A549 (cell line): ENCODE results near the gene IPO13. TPM values are rescaled to one million over a fixed set of nuclear protein-coding genes. Genes with fewer than 3 reads are reported as not detected.

Source experiments
- ATAC-seq, 2 experiments: fragments of 200-7000 bp in 1 of 2; fragments of >200 bp in 1 of 2; cut with Nextera tagmentation in 1 of 2; cut with Tn5 transposase in 1 of 2; 3 replicates each; pipeline versions ENCODE4 v1.8.0 to v1.9.1; 2018 to 2020; ENCODE audit warnings: mild to moderate bottlenecking in 1 of 2, moderate library complexity in 1 of 2
- CTCF ChIA-PET: fragments of 300-600 bp; sonication (Branson Sonifier 250); formaldehyde crosslinking; extraction: SDS; loops from one replicate; lab custom pipeline; 2021; ENCODE audit warnings: antibody characterized with exemption, inconsistent platforms; lab: Yijun Ruan, JAX
- POLR2A ChIA-PET: fragments of 350-600 bp; formaldehyde crosslinking; extraction: SDS; loops from one replicate; lab custom pipeline; 2021; ENCODE audit warnings: antibody characterized with exemption, inconsistent platforms; lab: Yijun Ruan, JAX
- DNase-seq, 2 experiments: peaks; one replicate each; pipeline versions ENCODE4 v3.0.0 to v3.0.0-alpha.2; 2011 to 2016; ENCODE audit warnings: low read depth in 1 of 2, low spot score in 1 of 2
- FAIRE-seq: peaks from 2 replicates; lab custom pipeline; 2011; peaks lifted over from hg19 to GRCh38; lab: Jason Lieb, UNC
- H3K27ac ChIP-seq, 2 experiments: fragments of >200 bp; sonication (Bioruptor Twin); formaldehyde crosslinking; 3 replicates each; pipeline ENCODE4 v1.5.1; 2016 to 2017
- H3K4me1 ChIP-seq: fragments of >200 bp; sonication (Bioruptor Twin); formaldehyde crosslinking; 3 replicates; pipeline ENCODE4 v1.6.1; 2016
- H3K4me2 ChIP-seq: fragments of >200 bp; sonication (Bioruptor Twin); formaldehyde crosslinking; 3 replicates; pipeline ENCODE4 v1.6.1; 2016
- H3K4me3 ChIP-seq: fragments of >200 bp; sonication (Bioruptor Twin); formaldehyde crosslinking; 3 replicates; pipeline ENCODE4 v1.5.1; 2016
- H3K9me3 ChIP-seq: fragments of >200 bp; sonication (Bioruptor Twin); formaldehyde crosslinking; 3 replicates; pipeline ENCODE4 v1.6.1; 2016
- BCL3 ChIP-seq: fragments of >200 bp; sonication (Bioruptor Twin); formaldehyde crosslinking; IDR thresholded peaks from 3 replicates; pipeline ENCODE4 v1.6.1; 2016
- CBX2 ChIP-seq: fragments of 200-600 bp; sonication (generic); IDR thresholded peaks from 2 replicates; pipeline ENCODE4 v1.6.1; 2016; ENCODE audit warnings: low read depth, mild to moderate bottlenecking, borderline replicate concordance
- CBX8 ChIP-seq: fragments of 200-600 bp; sonication (generic); IDR thresholded peaks from 2 replicates; pipeline ENCODE4 v1.6.1; 2016
- CEBPB ChIP-seq, 2 experiments: fragments of >200 bp in 1 of 2; sonication (Bioruptor Twin) in 1 of 2; formaldehyde crosslinking in 1 of 2; IDR thresholded peaks; 2 replicates each; pipeline ENCODE4 v1.6.1; 2012 to 2016
- E2F6 ChIP-seq: IDR thresholded peaks from 2 replicates; pipeline ENCODE4 v1.6.1; 2012; ENCODE audit warnings: low read depth, borderline replicate concordance
- EHF ChIP-seq: fragments of 250-450 bp; sonication (Bioruptor Pico); IDR thresholded peaks from 2 replicates; pipeline ENCODE4 v1.5.0; 2020; ENCODE audit warnings: mild to moderate bottlenecking
- EHMT2 ChIP-seq: fragments of 200-600 bp; sonication (generic); IDR thresholded peaks from 2 replicates; pipeline ENCODE4 v1.6.1; 2016; ENCODE audit warnings: antibody characterized with exemption, low read depth, mild to moderate bottlenecking, moderate library complexity
- ELK1 ChIP-seq: fragments of 150-350 bp; IDR thresholded peaks from 2 replicates; pipeline ENCODE4 v1.6.1; 2014; ENCODE audit warnings: low read depth, mild to moderate bottlenecking, low read length
- FOSL2 ChIP-seq, 2 experiments: fragments of 450-650 bp in 1 of 2; fragments of >200 bp in 1 of 2; sonication (Bioruptor Twin) in 1 of 2; formaldehyde crosslinking; IDR thresholded peaks; 2 replicates each; pipeline versions ENCODE4 v1.5.0 to v1.6.1; 2016 to 2020; ENCODE audit warnings: mild to moderate bottlenecking in 1 of 2, moderate library complexity in 1 of 2
- HES2 ChIP-seq: fragments of >200 bp; sonication (Bioruptor Twin); formaldehyde crosslinking; IDR thresholded peaks from 2 replicates; pipeline ENCODE4 v1.6.1; 2016
- HOXB5 ChIP-seq: fragments of 250-450 bp; sonication (Bioruptor Pico); IDR thresholded peaks from 2 replicates; pipeline ENCODE4 v1.5.0; 2020; ENCODE audit warnings: mild to moderate bottlenecking, moderate library complexity
- JUN ChIP-seq, 2 experiments: fragments of >200 bp; sonication (Bioruptor Twin); formaldehyde crosslinking; IDR thresholded peaks; 2 replicates in 1 of 2; 3 replicates in 1 of 2; pipeline ENCODE4 v1.6.1; 2016 to 2017
- KDM1A ChIP-seq: fragments of 200-600 bp; sonication (generic); IDR thresholded peaks from 2 replicates; pipeline ENCODE4 v1.6.1; 2016; ENCODE audit warnings: low read depth, mild to moderate bottlenecking
- NFE2L2 ChIP-seq: fragments of 150-350 bp; conservative IDR thresholded peaks from 2 replicates; pipeline ENCODE4 v1.6.1; 2014; ENCODE audit warnings: low read length
- NPAS2 ChIP-seq: fragments of 250-450 bp; sonication (Bioruptor Pico); IDR thresholded peaks from 2 replicates; pipeline ENCODE4 v1.8.0; 2022; ENCODE audit warnings: mild to moderate bottlenecking, moderate library complexity, borderline replicate concordance
- NR3C1 ChIP-seq: fragments of >200 bp; sonication (Bioruptor Twin); formaldehyde crosslinking; IDR thresholded peaks from 3 replicates; pipeline ENCODE4 v1.6.1; 2017
- PBX3 ChIP-seq: IDR thresholded peaks from 2 replicates; pipeline ENCODE4 v1.6.1; 2012
- PHF8 ChIP-seq: fragments of 200-600 bp; sonication (generic); IDR thresholded peaks from 2 replicates; pipeline ENCODE4 v1.6.1; 2016; ENCODE audit warnings: low read depth, mild to moderate bottlenecking, antibody characterized with exemption, moderate library complexity, borderline replicate concordance
- POLR2AphosphoS2 ChIP-seq: conservative IDR thresholded peaks from 2 replicates; pipeline ENCODE4 v1.6.1; 2012; ENCODE audit warnings: low read length, improper control_type of control experiment, inconsistent platforms
- RAD21 ChIP-seq, 2 experiments: fragments of >200 bp in 1 of 2; sonication (Bioruptor Twin) in 1 of 2; formaldehyde crosslinking in 1 of 2; IDR thresholded peaks in 1 of 2; conservative IDR thresholded peaks in 1 of 2; 2 replicates in 1 of 2; 3 replicates in 1 of 2; pipeline ENCODE4 v1.6.1; 2012 to 2018; ENCODE audit warnings: inconsistent platforms in 1 of 2
- SREBF2 ChIP-seq: fragments of 450-650 bp; IDR thresholded peaks from 2 replicates; pipeline ENCODE4 v1.6.1; 2014; ENCODE audit warnings: mild to moderate bottlenecking, moderate library complexity
- TFCP2L1 ChIP-seq: fragments of 250-450 bp; sonication (Bioruptor Pico); IDR thresholded peaks from 2 replicates; pipeline ENCODE4 v1.5.0; 2021; ENCODE audit warnings: mild to moderate bottlenecking
- ZC3H11A ChIP-seq: fragments of 450-650 bp; IDR thresholded peaks from 2 replicates; pipeline ENCODE4 v1.6.1; 2014; ENCODE audit warnings: antibody characterized with exemption, mild to moderate bottlenecking
- ZNF302 ChIP-seq: fragments of 250-450 bp; sonication (Bioruptor Pico); IDR thresholded peaks from 2 replicates; pipeline ENCODE4 v1.9.0; 2021; ENCODE audit warnings: inconsistent platforms, mild to moderate bottlenecking, moderate library complexity
- ZSCAN20 ChIP-seq: fragments of 250-450 bp; sonication (Bioruptor Pico); IDR thresholded peaks from 2 replicates; pipeline ENCODE4 v1.8.0; 2022; ENCODE audit warnings: mild to moderate bottlenecking, moderate library complexity
- WGBS: methylation state at CpG from one replicate; pipeline ENCODE4 v1.1.6; 2017; ENCODE audit errors: missing lambda C conversion rate; 5-methylcytosine and 5-hydroxymethylcytosine counted together
- polyA plus RNA-seq, 4 experiments: library from polyadenylated mRNA; depleted of rRNA in 3 of 4; stranded (reverse); fragments of >200 nt; fragmentation: RNase III in 1 of 4; extraction: RNeasy Plus Mini Kit Qiagen cat#74134 plus additional on column Dnase treatment in 1 of 4; gene quantifications; 2 replicates in 3 of 4; 3 replicates in 1 of 4; pipeline ENCODE4 v1.2.3, GENCODE V29; 2011 to 2017

The IPO13 gene
- polyA plus RNA-seq, 2 of the 4 experiments (the other 2 are of a cell fraction): 8.1 to 15.8 TPM

GRCh38 chr1:43946236-43947060 is at the start of gene IPO13 (continued):
- peak; percentile 56 for TF ChIP-seq E2F6
- TF ChIP-seq TFCP2L1: no peak
- no peak for TF ChIP-seq FOSL2 (IDR thresholded peaks at IDR 0.05)
- TF ChIP-seq FOSL2 (CRISPR knock-in tag; IDR thresholded peaks at IDR 0.05): no peak
- no peak for TF ChIP-seq NPAS2 (CRISPR knock-in tag)
- TF ChIP-seq EHMT2: no peak
- peak; percentile 66 to 94; a peak in 4 of 5 replicates for TF ChIP-seq JUN (IDR thresholded peaks at IDR 0.05)
- no peak for TF ChIP-seq ZSCAN20
- no peak for TF ChIP-seq KDM1A
- TF ChIP-seq SREBF2: no peak
- TF ChIP-seq RAD21 (conservative IDR thresholded peaks at IDR 0.05 in 1 of 2, IDR thresholded peaks at IDR 0.05 in 1 of 2): peak; percentile 58 to 68; a peak in 4 of 5 replicates
- TF ChIP-seq EHF (CRISPR knock-in tag): no peak
- 0 out of 2 replicates have a peak, but pooled peaks have one; percentile 27 for TF ChIP-seq PHF8

GRCh38 chr1:43898981-43899380 is 47.8 kb upstream of the IPO13 start:
- POLR2A ChIA-PET: no interaction called here

More at GRCh38 chr1:43898981-43899380, 47.8 kb upstream of the IPO13 start:
- H3K27ac ChIP-seq: no peak overlapping the region
- FAIRE-seq: no peak
- WGBS: 91% methylated on average over 12 of the region's 12 CpGs
- no peaks in the 10 kb centered on the region for H3K9me3 ChIP-seq
- no peak overlapping the region for H3K4me2 ChIP-seq
- H3K4me3 ChIP-seq: no peak overlapping the region
- no peak for ATAC-seq
- no peak for DNase-seq
- TF ChIP-seq PHF8 (no peak), ZC3H11A (no peak), CBX8 (no peak), PBX3 (no peak), ELK1 (no peak), BCL3 (no peak), ZNF302 (CRISPR knock-in tag) (no peak), CBX2 (no peak), NFE2L2 (no peak), CEBPB (IDR thresholded peaks at IDR 0.05) (no peak), POLR2AphosphoS2 (no peak), JUN (IDR thresholded peaks at IDR 0.05) (no peak), HOXB5 (no peak), HES2 (no peak), NR3C1 (no peak)
- TF ChIP-seq, all 56 proteins: peak for 0
- no peaks in the 10 kb centered on the region for H3K4me1 ChIP-seq
- CTCF ChIA-PET: interaction anchor here (0.8 to 2.8 kb wide), 6 partner anchors 9 to 151 kb away, joined by 3 to 10 read pairs (median 4); no protein-coding TSS in a partner anchor
